Prostate gland (tissue), 2 donors: ENCODE data around the gene NFILZ. TPM values are rescaled to one million over a fixed set of nuclear protein-coding genes. Genes with fewer than 3 reads are reported as not detected.

Experiments
- DNase-seq: peaks from one replicate; pipeline ENCODE4 v3.0.0-alpha.2; 2019; ENCODE audit warnings: low spot score
- H3K27ac ChIP-seq, 2 donors: fragments of 200-600 bp; sonication (generic); 2 replicates each; pipeline ENCODE4 v1.5.1; 2017 to 2019
- H3K27me3 ChIP-seq: fragments of 200-600 bp; sonication (generic); replicated peaks from 2 replicates; pipeline ENCODE4 v1.5.1; 2019; ENCODE audit not compliant: insufficient read depth
- H3K36me3 ChIP-seq, 2 donors: fragments of 200-600 bp; sonication (generic); 1 replicate in 1 of 2; 2 replicates in 1 of 2; pipeline versions ENCODE4 v1.5.1 to v1.8.1; 2017 to 2019
- H3K4me1 ChIP-seq: fragments of 200-600 bp; sonication (generic); replicated peaks from 2 replicates; pipeline ENCODE4 v1.5.1; 2019
- H3K4me3 ChIP-seq, 2 donors: fragments of 200-600 bp; sonication (generic); 2 replicates each; pipeline ENCODE4 v1.5.1; 2017 to 2019
- H3K9me3 ChIP-seq: fragments of 200-600 bp; sonication (generic); 2 replicates; pipeline ENCODE4 v1.5.1; 2017
- CTCF ChIP-seq, 4 experiments: fragments of 200-600 bp in 2 of 4; fragments of 450-650 bp in 2 of 4; sonication (generic) in 2 of 4; IDR thresholded peaks; 1 replicate in 3 of 4; 2 replicates in 1 of 4; pipeline ENCODE4 v1.5.1; 2016 to 2019; ENCODE audit warnings: antibody characterized with exemption in 4 of 4, mild to moderate bottlenecking in 2 of 4, moderate library complexity in 2 of 4
- POLR2A ChIP-seq: fragments of 450-650 bp; IDR thresholded peaks from one replicate; pipeline ENCODE4 v1.6.1; 2016; ENCODE audit warnings: antibody characterized with exemption, mild to moderate bottlenecking
- POLR2AphosphoS5 ChIP-seq: sonication (generic); formaldehyde crosslinking; IDR thresholded peaks from one replicate; pipeline ENCODE4 v1.6.1; 2017; ENCODE audit warnings: antibody characterized with exemption
- WGBS: methylation state at CpG from one replicate; pipeline ENCODE4 v1.1.5; 2018; 5-methylcytosine and 5-hydroxymethylcytosine counted together
- intact Hi-C: fragments of 100-400 bp; cut with DNase I; formaldehyde crosslinking; loops from one replicate; pipeline ENCODE4 v1.14.2; 2022
- total RNA-seq, 2 donors: library from RNA; depleted of rRNA; stranded (reverse); fragments of >200 nt; gene quantifications; one replicate each; pipeline ENCODE4 v1.1.0, GENCODE V29; 2016

NFILZ gene
- total RNA-seq, 2 donors from 2014 or later, result not detected

GRCh38 chr19:8641908-8642547 lies 11.6 kb downstream of the NFILZ start:
- DNase-seq, result no peak
- intact Hi-C loops, result no loop called here

DNA sequence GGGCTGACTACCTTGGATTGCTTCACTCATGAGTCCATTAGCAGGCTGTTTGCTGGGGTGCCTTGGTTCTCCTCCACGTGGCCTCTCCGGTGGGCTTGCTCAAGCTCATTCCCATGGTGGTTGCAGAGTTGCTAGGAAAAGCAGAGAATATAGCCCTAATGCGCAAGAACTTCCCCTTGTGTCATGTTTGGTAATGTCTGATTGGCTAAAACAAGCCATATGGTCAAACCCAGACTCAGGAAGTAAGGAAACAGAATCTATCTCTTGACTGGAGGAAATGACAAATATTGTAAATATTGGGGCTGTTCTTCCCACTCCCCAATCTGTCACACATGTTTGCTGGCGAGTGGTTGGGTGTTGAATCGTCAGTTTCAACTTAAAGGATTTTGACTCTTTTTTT lies 12.1 kb downstream of the NFILZ start:
- no peak overlapping the region for H3K27ac ChIP-seq
- TF ChIP-seq POLR2A, result no peak
- no peak for TF ChIP-seq CTCF (IDR thresholded peaks at IDR 0.05)
- no peak for TF ChIP-seq POLR2AphosphoS5
- H3K4me1 ChIP-seq, result no peaks in the 10 kb centered on the region
- no peak for DNase-seq
- no peaks in the 10 kb centered on the region for H3K9me3 ChIP-seq
- no peak overlapping the region for H3K4me3 ChIP-seq
- peaks cover 4% of the 10 kb centered on the region for H3K27me3 ChIP-seq
- H3K36me3 ChIP-seq, result no peaks in the 10 kb centered on the region
- 73% methylated on average over 5 of the region's 5 CpGs for WGBS
- intact Hi-C loops, result no loop called here

More at GRCh38 chr19:8641908-8642547, 11.6 kb downstream of the NFILZ start:
- Histone ChIP-seq H3K36me3 (no peaks in the 10 kb centered on the region), H3K27ac (no peak overlapping the region), H3K4me3 (no peak overlapping the region), H3K27me3 (peaks cover 4% of the 10 kb centered on the region), H3K4me1 (no peaks in the 10 kb centered on the region), H3K9me3 (no peaks in the 10 kb centered on the region)
- TF ChIP-seq CTCF (IDR thresholded peaks at IDR 0.05), result peak in 3 of 4 experiments; percentile 33 to 40 (median 35)
- TF ChIP-seq POLR2AphosphoS5, result no peak
- 55% methylated on average over 4 of the region's 4 CpGs for WGBS

DNA sequence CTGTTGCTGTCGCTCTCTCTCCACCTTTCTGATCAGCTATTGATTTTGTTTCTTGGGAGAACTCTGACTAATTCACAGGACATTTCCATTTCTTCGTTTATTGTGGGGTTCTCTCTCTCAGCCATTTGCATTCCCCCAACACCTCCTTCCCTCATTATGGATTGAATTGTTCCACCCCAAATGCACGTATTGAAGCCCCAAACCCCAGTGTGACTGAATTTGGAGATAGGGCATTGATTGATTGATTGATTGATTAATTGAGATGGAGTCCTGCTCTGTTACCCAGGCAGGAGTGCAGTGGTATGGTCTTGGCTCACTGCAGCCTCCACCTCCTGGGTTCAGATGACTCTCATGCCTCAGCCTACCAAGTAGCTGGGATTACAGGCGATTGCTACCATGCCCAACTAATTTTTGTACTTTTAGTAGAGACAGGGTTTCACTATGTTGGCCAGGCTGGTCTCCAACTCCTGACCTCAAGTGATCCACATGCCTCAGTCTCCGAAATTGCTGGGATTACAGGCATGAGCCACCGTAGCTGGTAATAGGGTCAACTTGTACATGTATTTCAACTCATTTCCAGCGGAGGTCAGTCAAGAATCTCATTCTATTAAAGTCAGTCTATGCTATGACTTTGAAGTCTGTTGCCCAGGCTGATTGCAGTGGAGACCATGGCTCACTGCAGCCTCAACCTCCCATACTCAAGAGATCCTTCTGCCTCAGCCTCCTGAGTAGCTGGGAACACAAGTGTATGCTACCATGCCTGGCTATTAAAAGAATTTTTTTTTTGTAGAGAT lies 13.6 kb downstream of the NFILZ start:
- H3K36me3 ChIP-seq, result no peaks in the 10 kb centered on the region
- no peak overlapping the region for H3K4me3 ChIP-seq
- no peaks in the 10 kb centered on the region for H3K9me3 ChIP-seq
- no peak for TF ChIP-seq POLR2AphosphoS5
- TF ChIP-seq POLR2A, result no peak
- no peak for TF ChIP-seq CTCF (IDR thresholded peaks at IDR 0.05)
- intact Hi-C loops, result no loop called here
- 73% methylated on average over 7 of the region's 7 CpGs for WGBS
- H3K27ac ChIP-seq, result no peak overlapping the region
- no peaks in the 10 kb centered on the region for H3K4me1 ChIP-seq
- DNase-seq, result no peak
- peaks cover 4% of the 10 kb centered on the region for H3K27me3 ChIP-seq

DNA sequence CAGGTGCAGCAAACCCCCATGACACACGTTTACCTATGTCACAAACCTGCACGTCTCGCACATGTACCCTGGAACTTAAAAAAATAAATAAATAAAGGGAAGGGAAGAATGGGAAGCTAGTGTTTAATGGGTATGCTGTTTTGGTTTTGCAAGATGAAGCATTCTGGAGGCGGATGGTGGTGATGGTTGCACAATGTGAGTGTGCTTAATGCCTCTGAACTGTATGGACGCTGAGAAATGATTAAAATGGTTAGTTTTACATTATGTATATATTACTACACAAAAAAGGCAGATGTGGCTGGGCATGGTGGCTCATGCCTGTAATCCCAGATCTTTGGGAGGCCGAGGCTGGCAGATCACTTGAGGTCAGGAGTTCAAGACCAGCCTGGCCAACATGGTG lies 17.8 kb downstream of the NFILZ start:
- no peak for DNase-seq
- Histone ChIP-seq H3K4me1 (no peaks in the 10 kb centered on the region), H3K4me3 (no peak overlapping the region), H3K27me3 (peaks cover 4% of the 10 kb centered on the region), H3K36me3 (no peaks in the 10 kb centered on the region), H3K9me3 (no peaks in the 10 kb centered on the region), H3K27ac (no peak overlapping the region)
- TF ChIP-seq POLR2A (no peak), POLR2AphosphoS5 (no peak), CTCF (IDR thresholded peaks at IDR 0.05) (no peak)
- WGBS, result 70% methylated on average over 6 of the region's 6 CpGs
- intact Hi-C loops, result no loop called here
